Measurements from ENCODE around the gene CIDEB. TPM values are rescaled to one million over a fixed set of nuclear protein-coding genes. Genes with fewer than 3 reads are reported as not detected.

The CIDEB gene
- total and polyA plus RNA-seq, 2 of the 4 experiments (the other 2 are of a cell fraction), result under 0.01 to 0.19 TPM

DNA sequence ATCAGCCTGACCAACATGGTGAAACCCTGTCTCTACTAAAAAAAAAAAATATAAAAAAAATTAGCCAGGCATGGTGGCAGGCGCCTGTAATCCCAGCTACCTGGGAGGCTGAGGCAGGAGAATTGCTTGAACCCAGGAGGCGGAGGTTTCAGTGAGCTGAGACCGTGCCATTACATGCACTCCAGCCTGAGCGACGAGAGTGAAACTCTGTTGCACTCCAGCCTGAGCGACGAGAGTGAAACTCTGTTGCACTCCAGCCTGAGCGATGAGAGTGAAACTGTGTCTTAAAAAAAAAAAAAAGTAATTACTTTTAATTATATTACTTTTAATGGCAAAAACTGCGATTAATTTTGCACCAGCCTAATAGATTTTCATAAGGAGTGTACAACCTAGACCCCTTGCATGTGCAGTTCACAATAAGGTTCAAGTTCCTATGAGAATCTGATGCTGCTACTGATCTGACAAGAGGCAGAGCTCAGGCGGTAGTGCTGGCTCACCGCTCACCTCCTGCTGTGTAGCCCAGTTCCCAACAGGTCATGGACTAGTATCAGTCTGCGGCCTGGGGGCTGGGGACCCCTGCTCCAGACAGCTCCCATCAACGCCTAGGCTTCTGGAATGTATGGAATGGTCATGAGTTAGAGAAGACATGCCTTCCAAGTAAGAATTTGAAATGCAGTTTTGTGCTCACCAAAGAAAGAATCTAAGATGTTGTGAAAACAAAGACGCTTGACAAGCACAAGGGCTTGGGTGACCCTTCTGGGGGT, 13.6 kb upstream of the CIDEB start:
- no peaks in the 10 kb centered on the region for H3K79me1 ChIP-seq (ENCODE audit: low read depth in 1 of 2, low read length in 2 of 2)
- H2BK15ac ChIP-seq (ENCODE audit: low read depth, low read length), result no peak overlapping the region
- H4K20me1 ChIP-seq (ENCODE audit: insufficient read depth, low read length), result no peaks in the 10 kb centered on the region
- no peak overlapping the region for H3K27ac ChIP-seq (ENCODE audit: insufficient read depth, low read length)
- no peak overlapping the region for H4K8ac ChIP-seq (ENCODE audit: low read depth in 2 of 2, low read length in 2 of 2)
- H3K9ac ChIP-seq (ENCODE audit: low read depth, low read length), result no peak overlapping the region
- ATAC-seq (ENCODE audit: low read depth), result no peak
- no peak overlapping the region for H2BK5ac ChIP-seq (ENCODE audit: low read depth, low read length, poor library complexity, severe bottlenecking)
- ChIA-PET CTCF (interaction anchor here (1.4 to 1.9 kb wide), 2 partner anchors 12 to 13 kb away, joined by 3 to 9 read pairs; no protein-coding TSS in a partner anchor), POLR2A (ENCODE audit: unreplicated experiment) (interaction anchor here (0.6 kb wide), 1 partner anchor 228 kb away, joined by 7 read pairs; no protein-coding TSS in a partner anchor)
- no peak overlapping the region for H2AK9ac ChIP-seq (replicated peaks; ENCODE audit: low read depth, low read length, poor library complexity)
- H3K4me3 ChIP-seq (ENCODE audit: insufficient read depth, low read depth, low read length), result no peak overlapping the region
- no peaks in the 10 kb centered on the region for H3K36me3 ChIP-seq (ENCODE audit: control insufficient read depth, insufficient read depth, low read length)
- no peak overlapping the region for H3K14ac ChIP-seq (replicated peaks; ENCODE audit: low read depth, low read length)
- H4K5ac ChIP-seq (ENCODE audit: low read depth, low read length), result no peak overlapping the region
- no peaks in the 10 kb centered on the region for H3K4me1 ChIP-seq (ENCODE audit: control insufficient read depth, insufficient read depth, low read length)
- 65% methylated on average over 4 of the region's 14 CpGs; no CpG with 5 or more reads in 1 of the 2 experiments for WGBS, 2 experiments (ENCODE audit: extremely low coverage in 2 of 2, insufficient read length in 1 of 2)
- H3K18ac ChIP-seq (ENCODE audit: low read depth, low read length), result no peak overlapping the region
- intact Hi-C loops (cut with micrococcal nuclease), result no loop called here
- no TSS peak for BruUV-seq (replicated peaks)
- no peak overlapping the region for H3K56ac ChIP-seq (ENCODE audit: extremely low read depth, insufficient read depth, low read length)
- H3K27me3 ChIP-seq (ENCODE audit: control insufficient read depth, insufficient read depth, low read length), result peaks cover 61% of the 10 kb centered on the region
- no peak overlapping the region for H2BK20ac ChIP-seq (ENCODE audit: low read depth, low read length)
- DNase-seq, result no peak
- in situ Hi-C loops (cut with MboI; ENCODE audit: low sequenced_read_pairs), result no loop called here
- no peak overlapping the region for H3K23ac ChIP-seq (ENCODE audit: low read depth, low read length)
- no peak overlapping the region for H2BK120ac ChIP-seq (ENCODE audit: low read depth, low read length)
- H3K4me2 ChIP-seq (ENCODE audit: low read depth, low read length), result no peak overlapping the region
- H3K9me3 ChIP-seq (ENCODE audit: control insufficient read depth, insufficient read depth, low read length), result no peaks in the 10 kb centered on the region
- H4K91ac ChIP-seq (ENCODE audit: insufficient read depth, low read depth, low read length), result no peak overlapping the region
- no peak overlapping the region; the same call in 1 of the 2 replicates for H2AK5ac ChIP-seq (ENCODE audit: low read depth, low read length)
- H3K9me1 ChIP-seq (ENCODE audit: insufficient read depth, low read length), result peaks cover 3% of the 10 kb centered on the region; the same call in 1 of the 2 replicates
- H3K4ac ChIP-seq (ENCODE audit: low read depth, low read length), result no peak overlapping the region
- no peak for TF ChIP-seq NFE2L2 (IDR thresholded peaks at IDR 0.05; ENCODE audit: low read depth, low read length)
- TF ChIP-seq RCOR1 (IDR thresholded peaks at IDR 0.05; ENCODE audit: insufficient replicate concordance, low read length), result no peak
- no peak for TF ChIP-seq CHD1 (IDR thresholded peaks at IDR 0.05; ENCODE audit: low read depth, low read length)
- no peak for TF ChIP-seq RFX5 (IDR thresholded peaks at IDR 0.05; ENCODE audit: low read depth, low read length)
- no peak for TF ChIP-seq SMC3 (IDR thresholded peaks at IDR 0.05; ENCODE audit: low read depth, low read length)
- no peak for TF ChIP-seq FOS (IDR thresholded peaks at IDR 0.05; ENCODE audit: low read depth, low read length)
- TF ChIP-seq, protein P1, sequence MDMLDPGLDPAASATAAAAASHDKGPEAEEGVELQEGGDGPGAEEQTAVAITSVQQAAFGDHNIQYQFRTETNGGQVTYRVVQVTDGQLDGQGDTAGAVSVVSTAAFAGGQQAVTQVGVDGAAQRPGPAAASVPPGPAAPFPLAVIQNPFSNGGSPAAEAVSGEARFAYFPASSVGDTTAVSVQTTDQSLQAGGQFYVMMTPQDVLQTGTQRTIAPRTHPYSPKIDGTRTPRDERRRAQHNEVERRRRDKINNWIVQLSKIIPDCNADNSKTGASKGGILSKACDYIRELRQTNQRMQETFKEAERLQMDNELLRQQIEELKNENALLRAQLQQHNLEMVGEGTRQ (IDR thresholded peaks at IDR 0.05; ENCODE audit: low read depth, low read length), result no peak
- TF ChIP-seq, protein P2, sequence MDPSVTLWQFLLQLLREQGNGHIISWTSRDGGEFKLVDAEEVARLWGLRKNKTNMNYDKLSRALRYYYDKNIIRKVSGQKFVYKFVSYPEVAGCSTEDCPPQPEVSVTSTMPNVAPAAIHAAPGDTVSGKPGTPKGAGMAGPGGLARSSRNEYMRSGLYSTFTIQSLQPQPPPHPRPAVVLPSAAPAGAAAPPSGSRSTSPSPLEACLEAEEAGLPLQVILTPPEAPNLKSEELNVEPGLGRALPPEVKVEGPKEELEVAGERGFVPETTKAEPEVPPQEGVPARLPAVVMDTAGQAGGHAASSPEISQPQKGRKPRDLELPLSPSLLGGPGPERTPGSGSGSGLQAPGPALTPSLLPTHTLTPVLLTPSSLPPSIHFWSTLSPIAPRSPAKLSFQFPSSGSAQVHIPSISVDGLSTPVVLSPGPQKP (IDR thresholded peaks at IDR 0.05; ENCODE audit: borderline replicate concordance, low read depth, low read length), result no peak
- TF ChIP-seq BHLHE40 (IDR thresholded peaks at IDR 0.05; ENCODE audit: low read depth, low read length), result no peak
- TF ChIP-seq, protein P3, sequence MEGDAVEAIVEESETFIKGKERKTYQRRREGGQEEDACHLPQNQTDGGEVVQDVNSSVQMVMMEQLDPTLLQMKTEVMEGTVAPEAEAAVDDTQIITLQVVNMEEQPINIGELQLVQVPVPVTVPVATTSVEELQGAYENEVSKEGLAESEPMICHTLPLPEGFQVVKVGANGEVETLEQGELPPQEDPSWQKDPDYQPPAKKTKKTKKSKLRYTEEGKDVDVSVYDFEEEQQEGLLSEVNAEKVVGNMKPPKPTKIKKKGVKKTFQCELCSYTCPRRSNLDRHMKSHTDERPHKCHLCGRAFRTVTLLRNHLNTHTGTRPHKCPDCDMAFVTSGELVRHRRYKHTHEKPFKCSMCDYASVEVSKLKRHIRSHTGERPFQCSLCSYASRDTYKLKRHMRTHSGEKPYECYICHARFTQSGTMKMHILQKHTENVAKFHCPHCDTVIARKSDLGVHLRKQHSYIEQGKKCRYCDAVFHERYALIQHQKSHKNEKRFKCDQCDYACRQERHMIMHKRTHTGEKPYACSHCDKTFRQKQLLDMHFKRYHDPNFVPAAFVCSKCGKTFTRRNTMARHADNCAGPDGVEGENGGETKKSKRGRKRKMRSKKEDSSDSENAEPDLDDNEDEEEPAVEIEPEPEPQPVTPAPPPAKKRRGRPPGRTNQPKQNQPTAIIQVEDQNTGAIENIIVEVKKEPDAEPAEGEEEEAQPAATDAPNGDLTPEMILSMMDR (conservative IDR thresholded peaks at IDR 0.05; ENCODE audit: low read depth, low read length), result no peak
- TF ChIP-seq MAFK (IDR thresholded peaks at IDR 0.05; ENCODE audit: low read depth, low read length), result no peak
- no peak for TF ChIP-seq MXI1 (IDR thresholded peaks at IDR 0.05; ENCODE audit: borderline replicate concordance, low read depth, low read length)
- no peak for TF ChIP-seq CEBPB (IDR thresholded peaks at IDR 0.05; ENCODE audit: low read depth, low read length)
- TF ChIP-seq RAD21 (IDR thresholded peaks at IDR 0.05; ENCODE audit: low read length), result no peak
- dilution Hi-C loops (cut with HindIII; ENCODE audit: low sequenced_read_pairs, unreplicated experiment), result no loop called here
- peak overlapping the region; percentile 57 for H2AFZ ChIP-seq (replicated peaks; ENCODE audit: low read length, poor library complexity)
